A673 (cell line): ENCODE measurements around the gene ERGIC1.

Source experiments
- EZH2 ChIP-seq: fragments of 200-600 bp; sonication (generic); IDR thresholded peaks from 2 replicates; pipeline ENCODE4 v1.6.1; 2017; ENCODE audit warnings: borderline replicate concordance, low read depth, mild to moderate bottlenecking, mixed read lengths, antibody characterized with exemption, low read length; ENCODE audit not compliant: poor library complexity, severe bottlenecking
- TF ChIP-seq, protein P1 (sequence below): fragments of 300-800, 200-600 bp; sonication (generic); conservative IDR thresholded peaks from 2 replicates; pipeline ENCODE4 v1.5.1; 2017; ENCODE audit warnings: low read depth, mild to moderate bottlenecking, antibody characterized with exemption, low read length, moderate library complexity, mixed read lengths

- TF ChIP-seq, protein P1, sequence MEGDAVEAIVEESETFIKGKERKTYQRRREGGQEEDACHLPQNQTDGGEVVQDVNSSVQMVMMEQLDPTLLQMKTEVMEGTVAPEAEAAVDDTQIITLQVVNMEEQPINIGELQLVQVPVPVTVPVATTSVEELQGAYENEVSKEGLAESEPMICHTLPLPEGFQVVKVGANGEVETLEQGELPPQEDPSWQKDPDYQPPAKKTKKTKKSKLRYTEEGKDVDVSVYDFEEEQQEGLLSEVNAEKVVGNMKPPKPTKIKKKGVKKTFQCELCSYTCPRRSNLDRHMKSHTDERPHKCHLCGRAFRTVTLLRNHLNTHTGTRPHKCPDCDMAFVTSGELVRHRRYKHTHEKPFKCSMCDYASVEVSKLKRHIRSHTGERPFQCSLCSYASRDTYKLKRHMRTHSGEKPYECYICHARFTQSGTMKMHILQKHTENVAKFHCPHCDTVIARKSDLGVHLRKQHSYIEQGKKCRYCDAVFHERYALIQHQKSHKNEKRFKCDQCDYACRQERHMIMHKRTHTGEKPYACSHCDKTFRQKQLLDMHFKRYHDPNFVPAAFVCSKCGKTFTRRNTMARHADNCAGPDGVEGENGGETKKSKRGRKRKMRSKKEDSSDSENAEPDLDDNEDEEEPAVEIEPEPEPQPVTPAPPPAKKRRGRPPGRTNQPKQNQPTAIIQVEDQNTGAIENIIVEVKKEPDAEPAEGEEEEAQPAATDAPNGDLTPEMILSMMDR, result no peak
- no peak for TF ChIP-seq EZH2
Measured at GRCh38 chr5:172886974-172887501, 53.0 kb downstream of the ERGIC1 start.
